Peyer's patch (tissue), 4 donors: ENCODE data around the gene SPINK6. TPM values are rescaled to one million over a fixed set of nuclear protein-coding genes. Genes with fewer than 3 reads are reported as not detected.

Experiments
- small RNA-seq, 2 donors: library from RNA; depleted of rRNA; stranded (forward); fragments of <200 nt; gene quantifications; one replicate each; pipeline ENCODE3, GENCODE V24; 2016
- total RNA-seq, 4 donors: library from RNA; depleted of rRNA; stranded (reverse); fragments of >200 nt; gene quantifications; one replicate each; pipeline ENCODE4 v1.1.0, GENCODE V29; 2016

SPINK6 gene
- total RNA-seq, 4 donors from 2014 or later = not detected

Small RNA genes lying within 50 kb of the gene (small RNA-seq; reads per million reads assigned to genes)
- 0 reads per million in 2 donors for gene HMGN1P16

Other genes with a start within 250 kb of the SPINK6 start
- gene SPINK5, start 139.1 kb upstream of the SPINK6 start, total RNA-seq = under 1 TPM in 1 of 4 donors, not detected in 3; 0.94 TPM
- gene SPINK14, start 34.5 kb upstream of the SPINK6 start, total RNA-seq = not detected
- not detected for gene MARCOL, start 35.5 kb downstream of the SPINK6 start, total RNA-seq
- not detected for gene SPINK13, start 65.8 kb downstream of the SPINK6 start, total RNA-seq
- gene SPINK7, start 109.4 kb downstream of the SPINK6 start, total RNA-seq = not detected
- not detected for gene SPINK9, start 132.5 kb downstream of the SPINK6 start, total RNA-seq
- 10 to 100 TPM; 52.2 to 91.6 (median 64.5) TPM for gene FBXO38, start 180.9 kb downstream of the SPINK6 start, total RNA-seq